Measurements from ENCODE around the gene GMEB1. TPM values are rescaled to one million over a fixed set of nuclear protein-coding genes. Genes with fewer than 3 reads are reported as not detected.

The GMEB1 gene
- total RNA-seq, 2 donors from 2014 or later = 12.4 to 13.3 TPM

Other genes with a start within 250 kb of the GMEB1 start
- 10 to 100 TPM; 22.1 to 34.8 TPM for gene RCC1, start 162.7 kb upstream of the GMEB1 start, total RNA-seq
- gene TRNAU1AP, start 115.7 kb upstream of the GMEB1 start, total RNA-seq = 10 to 100 TPM; 14.7 to 18.3 TPM
- gene RAB42, start 76.5 kb upstream of the GMEB1 start, total RNA-seq = 1 to 10 TPM; 3.0 to 4.7 TPM
- 10 to 100 TPM; 14.7 to 15.2 TPM for gene TAF12, start 25.7 kb upstream of the GMEB1 start, total RNA-seq
- gene RNU11, start 20.2 kb upstream of the GMEB1 start, total RNA-seq = not detected
- gene YTHDF2, start 68.2 kb downstream of the GMEB1 start, total RNA-seq = 10 to 100 TPM; 59.4 to 64.9 TPM
- under 1 TPM; 0.08 to 0.09 TPM for gene OPRD1, start 143.4 kb downstream of the GMEB1 start, total RNA-seq
- 10 to 100 TPM; 68.0 to 78.7 TPM for gene EPB41, start 245.8 kb downstream of the GMEB1 start, total RNA-seq